ENCODE measurements around the gene IMPDH1. TPM values are rescaled to one million over a fixed set of nuclear protein-coding genes. Genes with fewer than 3 reads are reported as not detected.

Gene IMPDH1
- total RNA-seq, 2 experiments from 2014 or later = 26.5 to 27.0 TPM

DNA sequence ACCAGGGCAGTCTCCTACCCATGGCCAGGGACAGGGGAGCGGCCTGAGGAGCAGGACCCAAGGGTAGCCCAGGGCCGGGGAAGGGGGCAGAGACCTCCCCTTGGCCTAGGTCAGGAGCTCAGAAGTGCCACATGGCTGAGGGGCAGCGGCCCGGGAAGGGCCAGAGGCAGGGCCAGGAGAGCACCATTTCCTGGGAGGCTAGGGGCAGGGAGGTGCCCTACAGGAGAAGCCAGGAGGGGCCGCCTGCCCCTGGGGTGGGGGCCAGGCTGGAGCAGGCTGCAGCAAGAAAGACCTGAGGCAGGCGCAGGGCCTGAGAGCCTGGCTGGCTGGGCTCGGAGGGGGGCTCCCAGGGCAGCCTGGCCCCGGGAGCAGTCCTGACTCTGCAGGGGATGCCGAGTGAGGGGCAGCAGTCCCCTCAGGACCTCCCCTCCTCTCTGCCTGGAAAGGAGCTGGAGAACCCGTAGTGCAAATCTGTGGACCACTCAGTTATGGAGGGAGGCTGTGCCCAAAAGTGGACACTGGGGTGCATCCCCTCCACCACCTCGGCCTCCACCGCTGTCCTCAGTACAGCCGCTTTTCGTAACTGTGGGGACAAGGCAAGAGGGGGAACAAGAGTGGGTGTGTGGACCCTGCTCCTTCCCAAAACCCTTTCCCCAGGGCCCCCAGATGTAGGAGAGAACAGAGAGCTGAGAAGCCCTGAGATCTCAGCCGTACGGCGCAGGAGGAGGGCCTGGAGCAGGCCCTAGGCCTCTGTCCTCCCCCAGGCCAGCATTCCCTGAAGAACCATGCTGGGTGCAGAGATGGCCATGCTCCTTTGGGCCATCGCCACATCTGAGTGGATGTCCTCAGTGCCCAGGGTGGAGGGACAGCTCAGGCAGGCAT is 17.1 kb downstream of the IMPDH1 start:
- Mint-ChIP-seq H3K4me1 (ENCODE audit: low read depth) (no peaks in the 10 kb centered on the region), H3K9me3 (no peaks in the 10 kb centered on the region), H3K4me3 (no peak overlapping the region), H3K27me3 (no peaks in the 10 kb centered on the region), H3K36me3 (ENCODE audit: low read depth) (peaks cover 30% of the 10 kb centered on the region), H3K27ac (no peak overlapping the region)
- peaks cover 46% of the 10 kb centered on the region for H3K36me3 ChIP-seq (ENCODE audit: insufficient read depth, low read length)
- intact Hi-C loops (cut with DNase I, micrococcal nuclease) = no loop called here
- TF ChIP-seq, protein P1, sequence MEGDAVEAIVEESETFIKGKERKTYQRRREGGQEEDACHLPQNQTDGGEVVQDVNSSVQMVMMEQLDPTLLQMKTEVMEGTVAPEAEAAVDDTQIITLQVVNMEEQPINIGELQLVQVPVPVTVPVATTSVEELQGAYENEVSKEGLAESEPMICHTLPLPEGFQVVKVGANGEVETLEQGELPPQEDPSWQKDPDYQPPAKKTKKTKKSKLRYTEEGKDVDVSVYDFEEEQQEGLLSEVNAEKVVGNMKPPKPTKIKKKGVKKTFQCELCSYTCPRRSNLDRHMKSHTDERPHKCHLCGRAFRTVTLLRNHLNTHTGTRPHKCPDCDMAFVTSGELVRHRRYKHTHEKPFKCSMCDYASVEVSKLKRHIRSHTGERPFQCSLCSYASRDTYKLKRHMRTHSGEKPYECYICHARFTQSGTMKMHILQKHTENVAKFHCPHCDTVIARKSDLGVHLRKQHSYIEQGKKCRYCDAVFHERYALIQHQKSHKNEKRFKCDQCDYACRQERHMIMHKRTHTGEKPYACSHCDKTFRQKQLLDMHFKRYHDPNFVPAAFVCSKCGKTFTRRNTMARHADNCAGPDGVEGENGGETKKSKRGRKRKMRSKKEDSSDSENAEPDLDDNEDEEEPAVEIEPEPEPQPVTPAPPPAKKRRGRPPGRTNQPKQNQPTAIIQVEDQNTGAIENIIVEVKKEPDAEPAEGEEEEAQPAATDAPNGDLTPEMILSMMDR (IDR thresholded peaks at IDR 0.05) = no peak
- H3K9me3 ChIP-seq (ENCODE audit: control insufficient read depth in 1 of 2, insufficient read depth in 1 of 2, low read length in 2 of 2) = no peaks in the 10 kb centered on the region
- no peak for DNase-seq
- no peak overlapping the region for H3K4me3 ChIP-seq (ENCODE audit: low read length)
- CTCF ChIA-PET = no interaction called here
- peaks cover 3% of the 10 kb centered on the region for H3K4me1 ChIP-seq (ENCODE audit: insufficient read depth, low read length)
- no peak overlapping the region for H3K27ac ChIP-seq (ENCODE audit: low read depth in 1 of 2, low read length in 2 of 2)
- peaks cover 0 to 5% of the 10 kb centered on the region in 2 experiments for H3K27me3 ChIP-seq (ENCODE audit: control insufficient read depth in 1 of 2, insufficient read depth in 2 of 2, low read length in 2 of 2)
- no peak for ATAC-seq (ENCODE audit: poor library complexity)
- POLR2A ChIA-PET = no interaction called here

DNA sequence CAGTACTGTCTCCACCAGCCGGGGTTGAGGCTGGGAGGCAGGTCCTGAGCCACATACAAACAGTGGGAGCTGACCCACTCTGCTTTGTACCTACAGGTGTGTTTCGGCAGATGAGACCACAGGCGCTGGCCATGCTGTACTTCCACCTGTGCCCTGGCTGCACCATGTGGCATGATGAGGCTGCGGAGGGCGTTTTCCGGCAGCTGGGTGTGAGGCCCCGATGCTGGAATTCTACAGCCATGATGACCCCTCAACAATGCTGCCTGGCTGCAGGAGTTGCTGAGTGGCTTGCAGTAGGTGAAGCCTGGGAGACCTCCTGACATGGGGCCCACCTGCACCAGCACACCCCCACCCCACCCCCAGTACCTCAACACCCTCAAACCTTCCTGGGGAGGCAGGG is 18.0 kb downstream of the IMPDH1 start:
- H3K36me3 Mint-ChIP-seq (ENCODE audit: low read depth) = peaks cover 22% of the 10 kb centered on the region
- Histone ChIP-seq H3K9me3 (ENCODE audit: control insufficient read depth in 1 of 2, insufficient read depth in 1 of 2, low read length in 2 of 2) (no peaks in the 10 kb centered on the region), H3K4me1 (ENCODE audit: insufficient read depth, low read length) (peaks cover 5% of the 10 kb centered on the region), H3K27ac (ENCODE audit: low read depth in 1 of 2, low read length in 2 of 2) (no peak overlapping the region), H3K36me3 (ENCODE audit: insufficient read depth, low read length) (peaks cover 37% of the 10 kb centered on the region), H3K4me3 (ENCODE audit: low read length) (no peak overlapping the region), H3K27me3 (ENCODE audit: control insufficient read depth in 1 of 2, insufficient read depth in 2 of 2, low read length in 2 of 2) (peaks cover 0 to 5% of the 10 kb centered on the region in 2 experiments)
- POLR2A ChIA-PET = interaction anchor here (0.8 kb wide), 1 partner anchor 48 kb away, joined by 4 read pairs; the partner anchor contains the start of gene RBM28
- no peak overlapping the region for H3K4me3 Mint-ChIP-seq
- TF ChIP-seq, protein P1 (IDR thresholded peaks at IDR 0.05) = no peak
- H3K9me3 Mint-ChIP-seq = no peaks in the 10 kb centered on the region
- no peak overlapping the region for H3K27ac Mint-ChIP-seq
- no peak for ATAC-seq (ENCODE audit: poor library complexity)
- no peaks in the 10 kb centered on the region for H3K4me1 Mint-ChIP-seq (ENCODE audit: low read depth)
- CTCF ChIA-PET = no interaction called here
- intact Hi-C loops (cut with DNase I, micrococcal nuclease) = no loop called here
- no peaks in the 10 kb centered on the region for H3K27me3 Mint-ChIP-seq
- DNase-seq = no peak

DNA sequence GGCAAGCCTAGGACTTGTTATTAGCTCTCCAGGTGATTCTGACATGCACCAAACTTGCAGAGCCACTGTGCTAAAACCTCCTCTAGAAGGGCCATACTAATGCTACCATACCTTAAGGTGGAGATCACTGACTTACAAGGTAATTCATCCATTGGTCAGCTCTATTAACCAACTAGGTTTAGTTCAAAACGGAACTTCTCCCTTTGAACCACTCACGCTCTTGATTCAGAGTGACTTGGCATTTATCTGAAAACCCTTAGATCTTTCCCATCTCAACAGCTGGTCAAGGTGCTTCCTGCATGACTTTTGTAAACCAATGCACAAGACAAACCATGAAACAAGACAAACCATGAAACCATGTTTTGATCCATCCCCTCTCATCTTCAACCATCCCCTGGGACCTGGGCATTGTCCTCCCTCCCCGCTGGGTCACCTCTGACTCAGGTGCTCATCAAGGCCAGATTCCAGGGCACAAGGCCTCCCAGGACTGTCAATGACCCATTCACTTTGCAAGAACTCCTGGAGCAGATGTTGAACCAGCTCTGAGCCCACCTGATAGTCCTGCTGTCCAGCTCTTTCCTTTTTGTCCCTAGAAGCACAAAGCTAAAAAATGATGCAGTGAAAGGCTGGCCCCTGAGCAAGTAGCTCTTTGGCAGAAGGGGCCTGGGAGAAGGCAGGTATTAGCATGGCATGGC is 18.8 kb downstream of the IMPDH1 start:
- Histone ChIP-seq H3K4me3 (ENCODE audit: low read length) (no peak overlapping the region), H3K4me1 (ENCODE audit: insufficient read depth, low read length) (peaks cover 5% of the 10 kb centered on the region), H3K27ac (ENCODE audit: low read depth in 1 of 2, low read length in 2 of 2) (no peak overlapping the region), H3K36me3 (ENCODE audit: insufficient read depth, low read length) (peaks cover 29% of the 10 kb centered on the region), H3K9me3 (ENCODE audit: control insufficient read depth in 1 of 2, insufficient read depth in 1 of 2, low read length in 2 of 2) (no peaks in the 10 kb centered on the region), H3K27me3 (ENCODE audit: control insufficient read depth in 1 of 2, insufficient read depth in 2 of 2, low read length in 2 of 2) (peaks cover 0 to 5% of the 10 kb centered on the region in 2 experiments)
- Mint-ChIP-seq H3K4me1 (ENCODE audit: low read depth) (no peaks in the 10 kb centered on the region), H3K27me3 (no peaks in the 10 kb centered on the region), H3K36me3 (ENCODE audit: low read depth) (peaks cover 14% of the 10 kb centered on the region), H3K9me3 (no peaks in the 10 kb centered on the region), H3K4me3 (no peak overlapping the region), H3K27ac (no peak overlapping the region)
- no peak for DNase-seq
- intact Hi-C loops (cut with DNase I, micrococcal nuclease) = no loop called here
- ChIA-PET CTCF (interaction anchor here (1.4 kb wide), 1 partner anchor 44 kb away, joined by 5 read pairs; no protein-coding TSS in a partner anchor), POLR2A (interaction anchor here (0.8 kb wide), 1 partner anchor 47 kb away, joined by 4 read pairs; the partner anchor contains the start of gene RBM28)
- no peak for ATAC-seq (ENCODE audit: poor library complexity)
- TF ChIP-seq, protein P1 (IDR thresholded peaks at IDR 0.05) = no peak
